Parathyroid adenoma (tissue), 2 donors: ENCODE data around the gene DCXR.

Experiments
- H2AFZ ChIP-seq: fragments of 300-600 bp; sonication (generic); one replicate; pipeline ENCODE4 v1.7.0; 2017; ENCODE audit warnings: antibody characterized with exemption, mild to moderate bottlenecking
- H3K27ac ChIP-seq: fragments of 300-600 bp; sonication (generic); one replicate; pipeline ENCODE4 v1.7.0; 2017
- H3K27me3 ChIP-seq: fragments of 300-600 bp; sonication (generic); one replicate; pipeline ENCODE4 v1.7.0; 2017; ENCODE audit warnings: low read length; ENCODE audit not compliant: control insufficient read depth, insufficient read depth
- H3K36me3 ChIP-seq: fragments of 300-600 bp; sonication (generic); one replicate; pipeline ENCODE4 v1.7.0; 2017; ENCODE audit warnings: low read length; ENCODE audit not compliant: control insufficient read depth, insufficient read depth
- H3K4me1 ChIP-seq: fragments of 300-600 bp; sonication (generic); one replicate; pipeline ENCODE4 v1.7.0; 2017; ENCODE audit warnings: control low read depth
- H3K4me2 ChIP-seq: fragments of 300-600 bp; sonication (generic); one replicate; pipeline ENCODE4 v1.7.0; 2017; ENCODE audit warnings: low read length
- H3K4me3 ChIP-seq: fragments of 300-600 bp; sonication (generic); one replicate; pipeline ENCODE4 v1.7.0; 2017; ENCODE audit warnings: low read depth, low read length
- H3K79me2 ChIP-seq: fragments of 300-600 bp; sonication (generic); one replicate; pipeline ENCODE4 v1.7.0; 2017; ENCODE audit warnings: control low read depth
- H3K9ac ChIP-seq: fragments of 300-600 bp; sonication (generic); one replicate; pipeline ENCODE4 v1.7.0; 2017; ENCODE audit warnings: mild to moderate bottlenecking
- H3K9me3 ChIP-seq: fragments of 300-600 bp; sonication (generic); one replicate; pipeline ENCODE4 v1.7.0; 2017; ENCODE audit warnings: low read length; ENCODE audit not compliant: control insufficient read depth
- TF ChIP-seq, protein P1 (sequence below): fragments of 300-600 bp; sonication (generic); IDR thresholded peaks from one replicate; pipeline ENCODE4 v1.7.0; 2017; ENCODE audit warnings: antibody characterized with exemption, mild to moderate bottlenecking
- donor health status: primary hyperparathyroidism.

DCXR gene

DNA sequence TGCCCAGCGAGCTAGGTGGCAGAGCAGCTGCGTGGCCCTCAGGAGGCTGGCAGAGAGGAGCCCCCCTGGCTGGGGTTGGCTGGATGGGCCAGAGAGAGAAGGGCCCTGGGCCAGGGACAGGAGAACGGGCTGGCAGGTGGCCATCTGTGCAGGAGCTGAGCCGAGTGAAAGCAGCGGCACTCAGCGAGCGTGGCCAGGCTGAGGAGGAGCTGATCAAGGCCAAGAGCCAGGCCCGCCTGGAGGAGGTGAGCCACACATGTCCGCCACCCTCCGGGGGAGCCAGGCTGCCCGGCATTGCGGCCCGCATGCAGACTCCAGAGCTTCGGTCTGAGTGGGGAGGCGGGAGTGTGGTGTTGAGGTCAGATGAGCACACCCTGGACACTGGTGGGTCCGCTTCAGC, 8.1 kb downstream of the DCXR start:
- H3K27me3 ChIP-seq: no peaks in the 10 kb centered on the region

GRCh38 chr17:82028966-82029365, 8.5 kb downstream of the DCXR start:
- H3K36me3 ChIP-seq: no peaks in the 10 kb centered on the region
- no peak overlapping the region for H3K9ac ChIP-seq
- H2AFZ ChIP-seq: no peak overlapping the region
- TF ChIP-seq, protein P1, sequence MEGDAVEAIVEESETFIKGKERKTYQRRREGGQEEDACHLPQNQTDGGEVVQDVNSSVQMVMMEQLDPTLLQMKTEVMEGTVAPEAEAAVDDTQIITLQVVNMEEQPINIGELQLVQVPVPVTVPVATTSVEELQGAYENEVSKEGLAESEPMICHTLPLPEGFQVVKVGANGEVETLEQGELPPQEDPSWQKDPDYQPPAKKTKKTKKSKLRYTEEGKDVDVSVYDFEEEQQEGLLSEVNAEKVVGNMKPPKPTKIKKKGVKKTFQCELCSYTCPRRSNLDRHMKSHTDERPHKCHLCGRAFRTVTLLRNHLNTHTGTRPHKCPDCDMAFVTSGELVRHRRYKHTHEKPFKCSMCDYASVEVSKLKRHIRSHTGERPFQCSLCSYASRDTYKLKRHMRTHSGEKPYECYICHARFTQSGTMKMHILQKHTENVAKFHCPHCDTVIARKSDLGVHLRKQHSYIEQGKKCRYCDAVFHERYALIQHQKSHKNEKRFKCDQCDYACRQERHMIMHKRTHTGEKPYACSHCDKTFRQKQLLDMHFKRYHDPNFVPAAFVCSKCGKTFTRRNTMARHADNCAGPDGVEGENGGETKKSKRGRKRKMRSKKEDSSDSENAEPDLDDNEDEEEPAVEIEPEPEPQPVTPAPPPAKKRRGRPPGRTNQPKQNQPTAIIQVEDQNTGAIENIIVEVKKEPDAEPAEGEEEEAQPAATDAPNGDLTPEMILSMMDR: no peak
- H3K4me2 ChIP-seq: no peak overlapping the region
- no peaks in the 10 kb centered on the region for H3K27me3 ChIP-seq
- peaks cover 2% of the 10 kb centered on the region for H3K79me2 ChIP-seq
- no peak overlapping the region for H3K4me3 ChIP-seq
- H3K9me3 ChIP-seq: no peaks in the 10 kb centered on the region
- peaks cover 11% of the 10 kb centered on the region for H3K4me1 ChIP-seq
- H3K27ac ChIP-seq: no peak overlapping the region

More for the DNA sequence above, 8.1 kb downstream of the DCXR start:
- Histone ChIP-seq H3K79me2 (peaks cover 1% of the 10 kb centered on the region), H3K27ac (no peak overlapping the region), H3K4me3 (no peak overlapping the region), H3K9ac (no peak overlapping the region), H3K4me2 (no peak overlapping the region), H3K9me3 (no peaks in the 10 kb centered on the region), H3K4me1 (peaks cover 7% of the 10 kb centered on the region), H3K36me3 (no peaks in the 10 kb centered on the region), H2AFZ (no peak overlapping the region)
- TF ChIP-seq, protein P1: no peak

DNA sequence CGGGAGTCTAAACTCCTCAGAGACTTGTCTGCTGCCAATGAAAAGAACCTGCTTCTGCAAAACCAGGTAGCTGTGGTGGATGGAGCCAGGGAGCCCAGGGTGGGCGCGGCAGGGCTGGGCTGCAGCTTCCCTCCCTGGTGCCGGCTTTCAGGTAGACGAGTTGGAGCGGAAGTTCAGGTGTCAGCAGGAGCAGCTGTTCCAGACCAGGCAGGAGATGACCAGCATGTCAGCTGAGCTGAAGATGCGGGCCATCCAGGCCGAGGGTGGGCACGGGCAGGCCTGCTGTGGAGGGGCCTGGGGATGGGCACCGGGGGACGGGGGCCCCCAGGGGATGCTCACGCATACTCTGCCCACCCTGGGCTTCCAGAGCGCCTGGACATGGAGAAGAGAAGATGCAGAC, 9.3 kb downstream of the DCXR start:
- TF ChIP-seq, protein P1: no peak
- Histone ChIP-seq H3K4me1 (peaks cover 12% of the 10 kb centered on the region), H2AFZ (no peak overlapping the region), H3K27me3 (no peaks in the 10 kb centered on the region), H3K4me2 (no peak overlapping the region), H3K36me3 (no peaks in the 10 kb centered on the region), H3K79me2 (peaks cover 2% of the 10 kb centered on the region), H3K9ac (no peak overlapping the region), H3K27ac (no peak overlapping the region), H3K9me3 (no peaks in the 10 kb centered on the region), H3K4me3 (no peak overlapping the region)

DNA sequence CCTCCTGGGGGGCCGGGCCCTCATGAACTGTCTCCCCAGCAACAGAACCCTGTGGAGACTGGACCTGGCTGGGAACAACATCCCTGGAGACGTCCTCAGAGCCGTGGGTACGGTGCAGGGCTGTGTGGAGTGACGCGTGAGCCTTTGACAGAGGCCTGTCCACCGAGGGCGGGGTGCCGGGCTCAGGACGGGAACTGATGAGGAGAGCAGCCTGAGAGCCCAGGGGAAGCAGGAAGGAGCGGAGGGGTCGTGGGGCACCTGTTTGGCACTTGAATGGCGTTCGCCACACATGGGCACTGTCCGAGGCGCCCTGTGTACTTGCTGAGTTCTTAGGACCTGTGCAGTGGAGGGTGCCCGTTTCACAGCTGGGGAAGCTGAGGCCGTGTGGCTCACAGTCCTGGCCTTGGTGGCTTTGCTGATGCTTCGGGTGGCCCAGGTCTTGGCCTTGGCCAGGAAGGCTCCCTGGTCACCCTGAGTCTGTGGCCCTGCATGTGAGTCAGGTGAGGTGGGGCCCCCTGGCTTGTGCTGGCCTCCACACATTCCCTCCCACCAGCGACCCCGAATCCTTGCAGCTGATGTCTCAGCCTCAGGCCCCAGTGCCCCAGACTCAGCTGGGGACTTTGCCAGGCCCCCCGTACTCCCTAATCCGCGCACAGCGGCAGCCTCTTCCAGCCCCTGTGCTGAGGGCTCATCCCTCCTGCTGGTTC, 11.9 kb downstream of the DCXR start:
- H3K4me3 ChIP-seq: no peak overlapping the region
- H2AFZ ChIP-seq: no peak overlapping the region
- TF ChIP-seq, protein P1: no peak
- no peak overlapping the region for H3K9ac ChIP-seq
- no peaks in the 10 kb centered on the region for H3K36me3 ChIP-seq
- peaks cover 2% of the 10 kb centered on the region for H3K79me2 ChIP-seq
- no peak overlapping the region for H3K4me2 ChIP-seq
- peaks cover 22% of the 10 kb centered on the region for H3K4me1 ChIP-seq
- H3K27me3 ChIP-seq: no peaks in the 10 kb centered on the region
- no peak overlapping the region for H3K27ac ChIP-seq
- H3K9me3 ChIP-seq: no peaks in the 10 kb centered on the region

DNA sequence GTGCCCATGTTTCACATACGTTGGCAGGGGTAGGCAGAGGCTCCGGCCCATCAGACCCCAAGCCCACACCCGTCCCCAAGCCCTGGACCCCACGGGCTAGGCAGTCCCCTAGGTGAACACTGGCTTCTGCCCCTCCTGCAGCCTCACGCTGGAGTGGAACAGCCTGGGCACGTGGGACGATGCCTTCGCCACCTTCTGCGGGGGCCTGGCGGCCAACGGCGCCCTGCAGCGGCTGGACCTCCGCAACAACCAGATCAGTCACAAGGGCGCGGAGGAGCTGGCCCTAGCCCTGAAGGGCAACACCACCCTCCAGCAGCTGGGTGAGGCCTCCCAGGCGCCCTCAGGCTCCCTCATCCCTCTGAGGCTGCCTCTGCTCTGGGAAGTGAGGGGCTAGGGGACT, 12.6 kb downstream of the DCXR start:
- Histone ChIP-seq H3K9me3 (no peaks in the 10 kb centered on the region), H3K79me2 (peaks cover 2% of the 10 kb centered on the region), H3K4me1 (peaks cover 16% of the 10 kb centered on the region), H3K27me3 (no peaks in the 10 kb centered on the region), H3K4me2 (no peak overlapping the region), H3K9ac (no peak overlapping the region), H2AFZ (no peak overlapping the region), H3K27ac (no peak overlapping the region), H3K4me3 (no peak overlapping the region), H3K36me3 (no peaks in the 10 kb centered on the region)
- TF ChIP-seq, protein P1: no peak
